HEK293T (cell line): ENCODE data around the gene RPP14.

Experiments
- BHLHE40 ChIP-seq: fragments of 450-650 bp; IDR thresholded peaks from 2 replicates; pipeline ENCODE4 v1.6.1; 2016; ENCODE audit warnings: mild to moderate bottlenecking, moderate library complexity, borderline replicate concordance
- NFRKB ChIP-seq: fragments of 450-650 bp; IDR thresholded peaks from 2 replicates; pipeline ENCODE4 v1.6.1; 2016; ENCODE audit warnings: mild to moderate bottlenecking, moderate library complexity
- SUZ12 ChIP-seq: fragments of 450-650 bp; IDR thresholded peaks from 2 replicates; pipeline ENCODE4 v1.6.1; 2016; ENCODE audit warnings: mild to moderate bottlenecking
- TARDBP ChIP-seq: fragments of 450-650 bp; IDR thresholded peaks from 2 replicates; pipeline ENCODE4 v1.6.1; 2016

DNA sequence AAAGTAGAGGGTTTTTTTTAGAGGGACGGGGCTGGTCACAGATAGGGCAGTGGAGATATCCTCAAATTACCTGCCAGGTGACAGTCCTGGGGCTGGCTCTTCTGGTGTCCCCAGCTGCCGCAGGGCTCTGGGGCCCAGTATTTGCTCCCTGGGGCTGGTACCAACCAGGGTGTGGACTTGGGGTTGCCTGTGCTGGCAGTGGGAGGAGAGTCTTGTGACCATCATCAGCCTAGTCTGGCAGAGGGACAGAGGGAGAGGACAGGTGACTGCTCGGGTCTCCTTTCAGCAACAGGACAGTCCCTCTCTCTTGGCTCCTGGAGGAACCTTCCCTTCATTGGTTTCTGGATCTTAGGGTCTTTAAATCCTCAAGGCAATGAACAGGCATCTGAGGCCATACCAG lies 7.9 kb upstream of the RPP14 start:
- TF ChIP-seq BHLHE40 (no peak), SUZ12 (no peak), NFRKB (no peak), TARDBP (no peak)
